Measurements from ENCODE around the gene MBTD1.
"Not testable (repeated sequence)": the region's sequence is repeated elsewhere in the genome, so short reads cannot be mapped to it uniquely, and the experiment has no call there.

The MBTD1 gene

DNA sequence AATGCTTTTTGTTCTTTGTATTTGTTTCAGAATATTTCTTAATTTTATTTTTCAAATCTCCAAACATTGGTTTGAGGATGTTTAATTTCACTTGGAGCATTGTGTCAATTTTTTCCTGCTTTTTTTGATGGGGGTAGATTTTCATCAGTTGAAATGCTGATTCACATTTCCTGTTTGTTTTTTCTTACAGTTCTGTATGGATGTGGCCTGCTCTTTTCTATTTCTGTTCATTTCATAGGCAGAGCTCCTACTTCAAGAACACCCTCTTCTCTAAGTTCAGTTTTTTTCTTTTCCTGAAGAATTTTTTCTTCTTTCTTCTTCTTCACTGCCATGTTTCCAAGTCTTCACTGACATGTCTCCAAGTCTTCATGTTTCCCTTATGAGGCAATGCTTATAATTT is 8.8 kb downstream of the MBTD1 start:
- DNase-seq: no peak

DNA sequence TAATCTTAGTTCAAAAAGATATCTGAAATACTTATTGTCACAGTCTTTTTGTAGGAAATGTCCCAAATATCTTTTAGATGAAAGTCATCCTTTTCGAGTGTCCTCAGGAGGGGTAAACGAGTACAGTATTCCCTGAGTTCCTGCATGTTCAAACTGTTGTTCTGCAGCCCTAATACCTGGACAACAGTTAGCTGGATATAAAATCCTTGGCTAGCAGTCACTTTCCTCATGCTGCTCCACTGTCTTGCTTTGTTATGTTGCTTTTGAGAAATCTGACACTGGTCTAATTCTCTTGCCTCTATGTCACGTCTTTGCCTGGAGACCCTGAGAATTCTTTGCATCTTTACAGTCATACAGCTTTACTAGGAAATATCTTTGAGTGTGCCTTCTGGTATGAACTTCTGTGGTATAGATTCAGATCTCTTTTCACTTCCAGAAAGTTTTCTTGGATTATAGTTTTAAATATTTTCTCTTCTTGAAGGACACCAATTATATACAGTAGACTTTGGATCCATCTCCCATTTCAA is 9.5 kb downstream of the MBTD1 start:
- no peak for DNase-seq

DNA sequence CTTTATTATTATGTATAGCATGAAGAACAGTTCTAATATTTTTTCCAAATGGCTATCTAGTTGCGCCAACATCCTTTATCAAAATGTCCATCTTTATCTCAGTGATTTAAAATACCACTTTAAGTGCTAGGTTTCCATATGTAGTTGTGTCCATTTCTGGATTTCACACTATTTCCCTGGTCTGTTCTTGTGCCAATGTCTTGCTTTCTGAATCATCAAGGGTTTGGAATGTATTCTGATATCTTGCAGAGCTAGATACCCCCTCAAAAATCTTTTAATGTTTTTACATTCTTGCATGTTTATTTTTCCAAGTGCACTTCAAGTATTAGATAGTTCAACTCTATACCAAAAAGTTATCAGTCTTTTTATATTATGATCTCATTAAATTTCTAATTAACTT is 14.3 kb downstream of the MBTD1 start:
- DNase-seq: no peak

DNA sequence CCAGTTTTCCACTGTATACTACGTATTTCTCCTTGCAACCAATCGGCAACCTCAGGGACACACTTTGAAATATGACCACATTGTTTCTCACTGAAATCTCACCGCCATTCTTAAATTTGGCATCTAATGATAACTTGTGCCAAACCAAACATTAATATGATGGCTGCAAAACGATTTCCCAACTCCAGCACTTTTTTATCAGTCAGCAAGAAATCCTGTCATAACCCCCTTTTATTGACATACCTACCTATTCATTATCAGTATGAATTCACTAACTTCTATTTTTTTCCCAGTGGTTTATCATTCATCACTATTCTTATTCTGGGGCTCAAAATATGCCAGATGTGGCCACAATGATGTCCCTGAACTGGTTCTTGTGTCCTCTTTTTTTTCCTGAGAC is 15.8 kb downstream of the MBTD1 start:
- no peak for DNase-seq

DNA sequence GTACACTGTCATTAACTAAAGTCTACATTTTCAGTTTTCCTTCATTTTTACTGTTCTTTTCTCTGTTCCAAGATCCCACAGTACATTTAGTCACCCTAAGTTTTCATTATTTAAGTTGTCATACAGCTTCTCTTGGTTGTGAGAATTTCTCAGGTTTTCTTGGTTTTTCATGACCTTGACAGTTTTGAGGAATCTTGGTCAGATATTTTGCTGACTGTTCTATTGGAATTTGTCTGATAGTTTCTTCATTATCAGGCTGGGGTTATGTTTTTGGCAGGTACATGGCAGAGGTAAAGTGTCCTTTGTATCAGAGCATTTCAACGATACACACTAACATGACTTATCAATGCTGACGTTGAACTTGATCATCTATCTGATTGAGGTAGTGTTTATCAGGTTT is 19.6 kb downstream of the MBTD1 start:
- DNase-seq: no peak

DNA sequence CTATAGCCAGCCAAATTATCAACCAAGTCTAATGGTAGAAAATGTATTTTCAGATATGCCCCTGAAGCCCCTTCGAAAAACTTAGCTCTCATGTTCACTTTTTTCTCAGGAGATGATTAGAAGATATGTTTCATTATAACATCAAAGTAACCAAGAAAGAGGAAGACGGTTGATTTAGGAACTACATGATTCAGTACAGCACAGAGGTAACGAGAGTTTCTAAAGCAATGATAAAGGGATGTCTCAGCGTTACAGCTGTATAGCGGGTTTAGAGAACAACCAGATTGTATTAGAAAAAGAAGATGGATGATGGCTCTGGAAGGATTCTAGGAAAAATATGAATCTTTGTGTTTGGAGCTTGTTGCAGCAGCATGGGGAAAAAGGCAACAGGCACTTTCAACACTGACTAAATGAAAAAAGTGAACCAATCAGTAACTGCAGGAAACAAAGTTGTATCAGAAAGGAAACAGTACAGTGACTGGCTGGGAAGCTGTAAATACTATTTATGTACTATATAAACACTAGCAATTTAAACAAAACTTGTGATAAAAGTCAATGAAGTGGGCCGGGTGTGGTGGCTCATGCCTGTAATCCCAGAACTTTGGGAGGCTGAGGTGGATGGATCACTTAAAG is 21.5 kb downstream of the MBTD1 start:
- DNase-seq: no peak

DNA sequence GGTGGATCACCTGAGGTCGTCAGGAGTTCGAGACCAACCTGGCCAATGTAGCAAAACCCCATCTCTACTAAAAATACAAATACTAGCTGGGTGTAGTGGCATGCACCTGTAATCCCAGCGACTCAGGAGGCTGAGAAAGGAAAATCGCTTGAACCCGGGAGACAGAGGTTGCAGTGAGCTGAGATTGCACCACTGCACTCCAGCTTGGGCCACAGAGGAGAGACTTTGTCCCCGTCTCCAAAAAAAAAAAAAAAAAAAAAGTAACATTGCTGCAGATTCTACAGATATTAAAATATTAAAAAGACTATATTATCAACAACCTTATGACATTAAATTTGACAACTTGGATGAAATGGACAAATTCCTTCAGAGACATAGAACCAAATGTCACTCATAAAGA is 25.7 kb downstream of the MBTD1 start:
- DNase-seq: no peak

DNA sequence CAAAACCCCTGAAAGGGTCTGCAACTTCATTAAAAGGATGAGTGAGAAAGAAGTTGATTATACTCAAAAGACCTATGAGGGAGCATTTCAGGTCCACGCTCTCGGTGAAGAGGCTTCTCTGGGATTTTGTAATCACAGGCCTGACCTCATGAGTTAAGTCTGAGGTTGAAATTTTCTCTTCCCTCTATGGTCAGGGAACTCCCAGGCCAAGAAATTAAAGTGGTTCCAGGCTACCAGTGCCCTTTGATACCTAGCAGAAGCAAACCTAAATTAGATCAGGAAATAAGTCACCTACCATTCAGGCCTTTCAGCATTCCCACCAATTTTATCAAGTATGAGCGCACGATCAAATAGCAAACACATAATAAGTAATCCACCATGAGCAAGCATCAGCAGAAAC is 27.9 kb downstream of the MBTD1 start:
- DNase-seq: no peak

DNA sequence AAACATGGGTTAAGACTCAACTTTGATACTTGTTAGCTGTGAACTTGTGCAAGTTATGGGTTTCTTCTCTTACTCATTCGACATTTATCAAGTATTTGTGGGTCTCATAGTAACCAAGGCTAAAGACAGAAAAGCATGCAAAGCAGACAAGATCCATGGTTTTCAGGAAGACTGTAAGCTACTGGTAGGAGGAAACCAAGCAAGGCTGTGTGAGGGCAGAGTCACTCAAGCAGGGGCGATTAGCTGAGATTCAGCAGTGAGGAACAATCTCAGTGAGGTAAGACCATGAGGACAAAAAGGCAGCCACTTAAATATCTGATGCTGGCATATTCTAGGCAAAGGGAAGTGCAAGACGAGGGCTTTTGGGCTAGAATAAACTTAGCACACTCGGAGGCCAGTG is 29.5 kb downstream of the MBTD1 start:
- DNase-seq: no peak

DNA sequence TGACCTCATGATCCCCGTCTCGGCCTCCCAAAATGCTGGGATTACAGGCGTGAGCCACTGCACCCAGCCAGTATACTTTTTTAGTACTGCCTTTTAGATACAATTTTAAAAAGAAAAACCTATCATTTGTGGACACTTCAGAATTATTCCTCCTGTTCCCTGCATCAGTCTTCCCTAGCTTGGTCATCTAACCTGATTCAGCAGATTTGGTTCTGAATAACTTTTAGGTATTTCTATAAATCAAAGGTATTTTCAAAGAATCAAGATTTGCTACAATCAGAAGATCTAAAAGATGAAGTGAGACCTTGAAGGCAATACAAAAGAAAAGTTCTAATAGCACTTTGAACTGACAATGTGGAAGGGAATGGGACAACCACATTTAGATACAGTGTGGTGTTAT is 30.0 kb downstream of the MBTD1 start:
- no peak for DNase-seq

DNA sequence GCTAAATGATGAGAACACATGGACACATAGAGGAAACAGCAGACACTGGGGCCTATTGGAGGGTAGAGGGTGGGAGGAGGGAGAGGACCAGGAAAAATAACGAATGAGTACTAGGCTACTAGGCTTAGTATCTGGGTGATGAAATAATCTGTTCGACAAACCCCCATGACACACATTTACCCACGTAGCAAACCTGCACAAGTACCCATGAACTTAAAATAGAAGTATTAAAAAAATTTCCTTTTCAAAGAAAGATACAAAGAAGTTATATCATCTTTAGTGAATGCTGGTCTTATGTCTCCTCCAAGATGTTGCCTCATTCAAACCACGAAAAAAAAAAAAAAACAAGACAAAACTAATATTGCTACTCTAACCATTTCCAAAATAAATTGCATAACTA is 31.7 kb downstream of the MBTD1 start:
- no peak for DNase-seq

DNA sequence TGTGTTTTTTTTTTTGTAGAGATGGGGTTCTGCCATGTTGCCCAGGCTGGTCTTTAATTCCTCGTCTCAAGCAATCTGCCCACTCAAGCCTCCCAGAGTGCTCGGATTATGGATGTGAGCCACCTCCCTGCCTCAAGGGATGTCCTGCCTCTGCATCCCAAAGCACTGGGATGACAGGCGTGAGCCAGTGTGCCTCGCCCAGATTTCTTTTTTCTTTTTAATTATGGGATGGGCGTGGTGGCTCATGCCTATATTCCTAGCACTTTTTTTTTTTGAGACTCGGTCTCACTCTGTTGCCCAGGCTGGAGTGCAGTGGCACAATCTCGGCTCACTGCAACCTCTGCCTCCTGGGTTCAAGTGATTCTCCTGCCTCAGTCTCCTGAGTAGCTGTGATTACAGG is 34.3 kb downstream of the MBTD1 start:
- not testable (repeated sequence) for DNase-seq

DNA sequence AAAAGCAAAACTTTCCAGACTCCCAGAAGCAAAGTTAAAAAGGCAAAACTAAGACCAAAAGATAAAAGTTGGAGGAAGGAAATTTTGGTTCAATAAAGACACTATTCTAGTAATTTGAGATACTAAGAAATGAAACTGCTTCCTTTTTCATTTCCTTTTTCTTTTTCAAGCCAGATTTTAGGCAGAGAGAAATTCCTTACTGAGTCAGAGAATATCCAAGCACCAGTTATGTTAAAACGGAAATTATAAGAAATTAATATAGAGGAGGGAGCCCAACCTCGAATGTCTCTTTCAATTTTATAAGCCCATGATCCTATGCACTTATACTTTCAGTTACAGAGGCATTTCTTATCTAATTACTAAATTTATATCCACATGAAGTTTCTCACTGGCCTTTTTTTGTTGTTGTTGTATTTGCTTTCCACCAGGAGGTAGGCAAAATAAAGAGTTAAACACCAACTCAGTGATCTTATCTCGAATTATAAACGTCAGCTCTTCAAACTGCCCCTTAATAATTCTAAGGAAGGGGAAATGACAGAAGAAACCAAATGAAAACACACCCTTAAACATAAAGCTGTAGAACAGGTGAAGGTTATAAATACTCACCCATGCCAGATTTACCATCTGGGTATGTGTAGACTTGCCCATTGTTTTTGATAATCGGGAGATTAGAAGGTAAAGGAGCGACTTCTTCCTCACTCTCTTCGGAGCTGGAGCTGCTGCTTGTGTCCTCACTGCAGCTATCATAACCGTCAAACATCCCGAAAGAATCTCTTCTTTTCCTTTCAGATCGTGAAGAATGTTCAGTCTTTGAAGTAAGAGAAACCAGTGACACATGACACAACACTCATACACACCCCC is 35.2 kb downstream of the MBTD1 start:
- DNase-seq: no peak

DNA sequence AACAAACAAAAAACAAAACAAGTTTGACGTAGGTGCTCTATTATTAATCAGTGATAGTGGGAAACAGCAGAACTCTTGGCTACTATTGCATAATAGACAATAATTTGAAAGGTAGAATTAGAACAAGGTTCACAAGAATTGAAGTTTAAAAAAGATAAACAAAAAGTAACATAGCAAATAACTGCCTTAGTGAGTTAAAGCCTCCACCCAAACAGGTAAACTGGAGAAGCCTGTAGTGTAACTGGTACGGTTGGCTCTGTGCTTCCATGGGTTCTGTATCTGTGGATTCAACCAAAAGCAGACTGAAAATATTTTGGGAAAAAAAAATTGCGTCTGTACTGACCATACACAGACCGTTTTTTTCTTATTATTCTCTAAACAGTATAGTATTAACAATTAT is 38.5 kb downstream of the MBTD1 start:
- DNase-seq: no peak

DNA sequence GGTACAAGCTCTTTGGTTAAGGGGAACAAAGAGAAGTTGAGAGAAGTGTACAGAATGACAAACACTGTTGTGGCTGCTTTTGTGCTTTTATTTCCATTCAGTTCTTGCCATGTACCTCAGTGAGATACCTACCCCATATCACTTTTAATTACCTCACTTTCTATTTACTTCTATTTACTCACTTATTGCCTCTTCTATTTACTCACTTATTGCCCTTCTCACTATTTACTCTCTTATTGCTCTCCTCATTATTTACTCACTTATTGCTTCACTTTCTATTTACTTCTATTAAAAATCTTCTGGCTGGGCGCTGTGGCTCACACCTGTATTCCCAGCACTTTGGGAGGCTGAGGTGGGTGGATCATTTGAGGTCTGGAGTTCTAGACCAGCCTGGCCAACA is 41.9 kb downstream of the MBTD1 start:
- DNase-seq: no peak

DNA sequence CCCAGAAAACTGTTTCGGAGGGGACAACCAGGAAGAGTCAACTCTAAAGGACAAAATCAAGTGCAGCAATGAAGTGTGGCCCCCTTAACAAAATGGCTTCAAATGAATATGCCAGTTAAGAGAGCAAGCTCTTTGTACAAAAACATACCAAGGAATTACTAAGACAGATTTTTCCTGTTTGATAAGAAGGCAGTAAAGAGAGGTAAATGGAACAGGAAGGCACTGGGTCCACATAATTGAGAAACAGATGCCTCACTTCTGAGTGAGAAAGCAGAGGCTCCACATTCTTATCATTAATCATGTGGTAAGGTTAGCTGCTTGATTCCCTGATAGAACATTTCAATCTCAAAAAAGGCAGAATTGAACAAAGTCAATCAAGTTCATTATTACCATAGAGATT is 44.9 kb downstream of the MBTD1 start:
- no peak for DNase-seq

DNA sequence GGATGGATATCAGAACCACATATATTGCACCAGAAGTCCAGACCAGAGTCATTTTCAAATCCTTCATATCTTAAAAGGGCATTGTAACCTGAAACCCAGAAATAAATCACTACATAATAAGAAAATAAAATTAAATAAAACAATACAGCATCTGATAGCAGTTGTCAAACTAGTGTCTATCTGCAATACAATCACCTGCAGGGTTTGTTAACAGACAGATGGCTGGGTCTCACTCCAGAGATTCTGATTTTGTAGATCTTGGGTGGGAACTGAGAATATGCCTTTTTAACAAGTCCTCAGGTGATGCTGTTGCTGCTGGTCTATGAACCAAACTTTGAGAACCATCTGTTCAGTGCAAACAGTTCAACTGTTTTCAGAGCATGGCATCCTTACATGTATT is 56.0 kb downstream of the MBTD1 start:
- no peak for DNase-seq

DNA sequence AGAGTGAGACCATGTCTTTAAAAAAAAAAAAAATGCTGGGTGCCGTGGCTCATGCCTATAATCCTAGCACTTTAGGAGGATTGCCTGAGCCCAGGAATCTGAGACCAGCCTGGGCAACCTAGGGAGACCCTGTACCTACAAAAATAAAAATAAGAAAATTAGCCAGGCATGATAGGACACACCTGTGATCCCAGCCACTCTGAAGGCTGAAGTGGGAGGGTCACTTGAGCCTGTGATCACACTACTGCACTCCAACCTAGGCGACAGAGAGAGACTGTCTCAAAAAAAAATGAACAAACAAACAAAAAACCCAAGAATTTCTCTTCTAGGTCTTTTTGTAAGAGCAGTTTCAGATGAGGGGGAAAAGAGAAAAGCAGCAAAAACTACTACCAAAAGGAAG is 59.0 kb downstream of the MBTD1 start:
- DNase-seq: no peak

DNA sequence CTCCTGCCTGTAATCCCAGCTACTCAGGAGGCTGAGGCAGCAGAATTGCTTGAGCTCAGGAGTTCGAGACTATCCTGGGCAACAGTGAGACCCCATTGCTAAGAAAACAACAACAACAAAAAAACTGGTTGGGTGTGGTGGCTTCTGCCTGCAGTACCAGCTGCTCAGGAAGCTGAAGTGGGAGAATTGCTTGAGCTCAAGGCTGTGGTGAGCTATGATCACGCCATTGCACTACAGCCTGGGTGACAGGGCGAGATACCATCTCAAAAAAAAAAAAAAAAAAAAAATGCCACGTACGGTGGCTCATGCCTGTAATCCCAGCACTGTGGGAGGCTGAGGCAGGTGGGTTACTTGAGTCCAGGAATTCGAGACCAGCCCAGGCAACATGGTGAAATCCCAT is 59.6 kb downstream of the MBTD1 start:
- no peak for DNase-seq

DNA sequence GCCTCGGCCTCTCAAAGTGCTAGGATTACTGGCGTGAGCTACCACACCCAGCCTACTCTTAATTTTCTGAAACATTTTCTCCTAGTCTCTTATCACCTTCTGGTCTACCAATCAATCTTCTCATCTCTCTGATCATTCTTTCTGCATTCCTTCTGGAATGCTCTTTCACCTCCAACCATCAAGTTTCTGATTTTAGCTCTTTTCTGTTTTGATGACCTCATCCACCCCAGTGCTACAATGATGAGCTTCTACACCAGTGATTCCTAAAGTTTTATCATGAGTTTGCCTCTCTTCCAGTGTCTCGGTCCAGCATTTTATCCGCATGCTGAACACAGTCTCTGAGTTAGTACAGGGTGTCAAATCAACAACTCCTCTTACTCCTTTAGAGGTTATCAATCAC is 62.1 kb downstream of the MBTD1 start:
- DNase-seq: no peak

DNA sequence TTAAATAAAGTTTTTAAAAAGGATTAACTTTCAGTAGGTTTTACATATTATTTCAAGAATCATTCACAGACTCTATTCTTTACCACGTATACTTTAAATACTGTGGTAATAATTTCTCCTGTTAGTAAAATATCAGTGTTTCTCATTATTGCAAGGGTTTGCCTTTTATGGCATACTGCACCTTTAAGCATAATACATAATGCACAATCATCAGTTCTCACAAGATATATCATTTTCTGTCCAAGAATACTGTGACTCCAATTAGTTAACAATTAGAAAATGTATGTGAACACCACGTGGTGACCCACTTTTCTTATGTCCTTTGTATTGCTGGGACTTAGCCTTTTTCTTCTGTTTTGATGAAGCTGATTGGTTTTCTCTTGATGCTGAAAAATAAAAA is 68.0 kb downstream of the MBTD1 start:
- no peak for DNase-seq

DNA sequence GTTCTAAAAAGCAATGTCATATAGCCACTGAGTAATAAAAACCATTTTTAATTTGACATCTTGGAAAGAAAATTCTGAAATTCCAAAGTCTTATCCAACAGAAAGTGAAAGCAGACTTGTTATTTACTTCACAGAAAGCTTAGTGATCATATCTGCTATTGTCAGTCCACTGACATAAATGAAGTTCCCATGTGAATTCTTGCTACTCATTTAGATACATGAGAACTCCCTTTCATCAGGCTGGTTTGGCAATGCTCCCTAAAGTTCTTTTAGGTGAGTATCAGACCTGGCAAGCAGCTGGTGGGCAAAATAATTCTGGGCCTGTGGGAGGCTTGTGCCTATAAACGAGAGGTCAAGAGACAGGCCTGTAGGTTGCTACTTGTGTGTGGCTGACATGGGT is 70.2 kb downstream of the MBTD1 start:
- DNase-seq: no peak

DNA sequence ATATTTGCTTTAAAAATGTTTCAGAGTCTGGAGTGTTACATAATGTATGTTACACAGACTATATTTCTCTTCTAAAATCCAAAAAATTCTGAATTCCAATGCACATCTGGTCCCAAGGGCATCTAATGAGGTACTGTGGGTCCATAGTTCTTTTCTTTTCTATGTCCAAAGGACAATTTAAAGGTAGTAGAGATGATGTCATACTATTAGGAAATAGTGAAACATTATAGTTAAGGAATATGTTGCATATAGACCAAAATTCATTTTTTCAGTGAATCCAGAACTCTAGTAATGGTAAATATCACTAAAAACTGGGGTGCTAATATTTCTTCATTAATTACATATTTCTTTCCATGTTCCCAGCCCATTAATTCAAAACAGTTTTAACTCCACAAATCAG is 70.7 kb downstream of the MBTD1 start:
- DNase-seq: no peak

DNA sequence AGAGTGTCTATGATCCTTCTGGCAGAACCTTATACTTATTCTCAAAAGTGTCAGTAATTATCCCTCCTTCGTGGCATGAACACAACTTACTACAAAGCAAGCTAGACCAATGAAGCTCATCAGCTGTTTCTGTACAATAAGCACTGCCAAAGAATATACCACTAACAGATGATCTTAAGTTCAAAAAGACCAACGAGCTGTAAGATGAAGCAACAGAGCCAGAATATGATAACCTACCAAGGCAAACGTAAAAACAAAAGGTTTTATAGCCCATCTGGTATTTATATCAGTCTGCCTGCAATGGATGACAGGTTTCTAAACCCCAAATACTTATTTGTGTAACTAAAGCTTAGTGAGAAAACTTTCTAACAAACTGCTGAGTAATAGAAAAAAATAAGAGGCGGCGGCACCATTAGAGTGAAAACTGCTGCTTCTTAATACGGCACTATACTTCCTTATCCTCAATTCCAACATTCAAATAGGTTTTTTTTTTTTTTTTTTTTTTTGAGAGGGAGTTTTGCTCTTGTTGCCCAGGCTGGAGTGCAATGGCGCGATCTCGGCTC is 71.5 kb downstream of the MBTD1 start:
- no peak for DNase-seq
